Occipital lobe (tissue), 2 donors: ENCODE data around the gene OR13A1. TPM values are rescaled to one million over a fixed set of nuclear protein-coding genes. Genes with fewer than 3 reads are reported as not detected.
"Not testable (repeated sequence)": the region's sequence is repeated elsewhere in the genome, so short reads cannot be mapped to it uniquely, and the experiment has no call there.

Experiments
- DNase-seq: peaks from one replicate; lab custom pipeline; 2025; lab: John Stamatoyannopoulos, UW
- total RNA-seq: library from RNA; depleted of rRNA; stranded (reverse); fragments of >200 nt; gene quantifications from one replicate; pipeline ENCODE4 v1.2.3, GENCODE V29; 2014

OR13A1 gene, protein sequence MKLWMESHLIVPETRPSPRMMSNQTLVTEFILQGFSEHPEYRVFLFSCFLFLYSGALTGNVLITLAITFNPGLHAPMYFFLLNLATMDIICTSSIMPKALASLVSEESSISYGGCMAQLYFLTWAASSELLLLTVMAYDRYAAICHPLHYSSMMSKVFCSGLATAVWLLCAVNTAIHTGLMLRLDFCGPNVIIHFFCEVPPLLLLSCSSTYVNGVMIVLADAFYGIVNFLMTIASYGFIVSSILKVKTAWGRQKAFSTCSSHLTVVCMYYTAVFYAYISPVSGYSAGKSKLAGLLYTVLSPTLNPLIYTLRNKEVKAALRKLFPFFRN
- not detected for total RNA-seq

DNA sequence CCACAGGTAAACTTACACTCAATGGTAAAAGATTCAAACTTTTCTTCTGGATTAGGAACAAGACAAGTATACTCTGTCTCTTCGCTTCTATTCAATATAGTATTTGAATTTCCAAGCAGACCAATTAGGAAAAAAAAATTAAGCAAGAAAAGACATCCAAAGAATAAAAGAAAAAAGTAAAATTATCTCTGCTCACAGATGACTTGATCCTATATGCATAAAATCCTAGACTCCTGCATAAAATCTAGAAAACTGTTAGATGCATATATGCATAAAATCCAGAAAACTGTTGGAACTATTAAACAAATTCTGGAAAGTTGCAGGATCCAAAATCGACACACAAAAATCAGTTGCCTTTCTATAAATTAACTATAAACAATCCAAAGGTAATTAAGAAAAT lies at the start of gene OR13A1:
TSS of gene OR13A1 (minus strand) at position 101 of the 400 bp plus-strand sequence. CDS start 11,186 bp downstream, outside the sequence.
- no peak for DNase-seq

DNA sequence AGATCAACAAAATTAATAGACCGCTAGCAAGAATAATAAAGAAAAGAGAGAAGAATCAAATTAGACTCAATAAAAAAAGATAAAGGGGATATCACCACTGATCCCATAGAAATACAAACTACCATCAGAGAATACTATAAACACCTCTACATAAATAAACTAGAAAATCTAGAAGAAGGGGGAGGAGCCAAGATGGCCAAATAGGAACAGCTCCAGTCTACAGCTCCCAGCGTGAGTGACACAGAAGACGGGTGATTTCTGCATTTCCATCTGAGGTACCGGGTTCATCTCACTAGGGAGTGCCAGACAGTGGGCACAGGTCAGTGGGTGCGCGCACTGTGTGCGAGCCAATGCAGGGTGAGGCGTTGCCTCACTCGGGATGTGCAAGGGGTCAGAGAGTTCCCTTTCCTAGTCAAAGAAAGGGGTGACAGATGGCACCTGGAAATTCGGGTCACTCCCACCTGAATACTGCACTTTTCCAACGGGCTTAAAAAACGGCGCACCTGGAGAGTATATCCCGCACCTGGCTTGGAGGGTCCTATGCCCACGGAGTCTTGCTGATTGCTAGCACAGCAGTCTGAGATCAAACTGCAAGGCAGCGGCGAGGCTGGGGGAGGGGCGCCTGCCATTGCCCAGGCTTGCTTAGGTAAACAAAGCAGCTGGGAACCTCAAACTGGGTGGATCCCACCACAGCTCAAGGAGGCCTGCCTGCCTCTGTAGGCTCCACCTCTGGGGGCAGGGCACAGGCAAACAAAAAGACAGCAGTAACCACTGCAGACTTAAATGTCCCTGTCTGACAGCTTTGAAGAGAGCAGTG lies 46.8 kb upstream of the OR13A1 start:
- not testable (repeated sequence) for DNase-seq

- DNase-seq, result not testable (repeated sequence)
Measured at GRCh38 chr10:45358961-45359360, 43.6 kb upstream of the OR13A1 start.

DNA sequence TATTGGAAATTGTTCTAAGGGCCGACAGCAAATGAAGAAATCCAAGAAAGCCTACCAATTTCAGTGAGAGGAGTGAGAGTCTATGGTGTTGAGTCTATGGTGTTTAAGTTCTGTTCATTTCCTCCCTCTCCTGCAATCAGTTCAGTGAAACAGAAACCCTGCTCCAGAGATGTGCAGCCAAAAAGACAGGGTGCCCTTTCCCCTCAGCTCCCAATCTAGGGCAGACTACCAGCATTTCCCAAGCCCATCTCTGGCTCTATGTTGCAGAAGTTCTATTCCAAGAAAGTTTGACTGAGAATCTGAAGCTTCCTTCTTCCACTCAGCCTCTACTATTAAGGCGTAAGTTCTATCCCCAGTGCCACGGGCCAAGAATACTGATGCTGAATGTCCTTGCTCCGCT lies 40.1 kb upstream of the OR13A1 start:
- DNase-seq, result no peak

GRCh38 chr10:45354261-45354660 lies 38.9 kb upstream of the OR13A1 start:
- DNase-seq, result no peak

GRCh38 chr10:45353186-45353585 lies 37.8 kb upstream of the OR13A1 start:
- no peak for DNase-seq

DNA sequence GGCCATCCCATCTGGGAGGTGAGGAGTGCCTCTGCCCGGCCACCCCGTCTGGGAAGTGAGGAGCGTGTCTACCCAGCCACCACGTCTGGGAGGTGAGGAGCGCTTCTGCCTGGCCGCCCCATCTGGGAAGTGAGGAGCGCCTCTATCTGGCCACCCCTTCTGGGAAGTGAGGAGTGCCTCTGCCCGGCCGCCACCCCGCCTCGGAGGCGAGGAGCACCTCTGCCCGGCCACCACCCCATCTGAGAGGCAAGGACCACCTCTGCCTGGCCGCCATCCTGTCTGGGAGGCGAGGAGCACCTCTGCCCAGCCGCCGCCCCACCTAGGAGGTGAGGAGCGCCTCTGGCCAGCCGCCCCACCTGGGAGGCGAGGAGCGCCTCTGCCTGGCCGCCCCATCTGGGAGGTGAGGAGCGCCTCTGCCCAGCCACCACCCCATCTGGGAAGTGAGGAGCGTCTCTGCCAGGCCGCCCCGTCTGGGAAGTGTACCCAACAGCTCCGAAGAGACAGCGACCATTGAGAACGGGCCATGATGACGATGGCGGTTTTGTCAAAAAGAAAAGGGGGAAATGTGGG lies 32.9 kb upstream of the OR13A1 start:
- not testable (repeated sequence) for DNase-seq

GRCh38 chr10:45347464-45347863 lies 32.1 kb upstream of the OR13A1 start:
- not testable (repeated sequence) for DNase-seq

DNA sequence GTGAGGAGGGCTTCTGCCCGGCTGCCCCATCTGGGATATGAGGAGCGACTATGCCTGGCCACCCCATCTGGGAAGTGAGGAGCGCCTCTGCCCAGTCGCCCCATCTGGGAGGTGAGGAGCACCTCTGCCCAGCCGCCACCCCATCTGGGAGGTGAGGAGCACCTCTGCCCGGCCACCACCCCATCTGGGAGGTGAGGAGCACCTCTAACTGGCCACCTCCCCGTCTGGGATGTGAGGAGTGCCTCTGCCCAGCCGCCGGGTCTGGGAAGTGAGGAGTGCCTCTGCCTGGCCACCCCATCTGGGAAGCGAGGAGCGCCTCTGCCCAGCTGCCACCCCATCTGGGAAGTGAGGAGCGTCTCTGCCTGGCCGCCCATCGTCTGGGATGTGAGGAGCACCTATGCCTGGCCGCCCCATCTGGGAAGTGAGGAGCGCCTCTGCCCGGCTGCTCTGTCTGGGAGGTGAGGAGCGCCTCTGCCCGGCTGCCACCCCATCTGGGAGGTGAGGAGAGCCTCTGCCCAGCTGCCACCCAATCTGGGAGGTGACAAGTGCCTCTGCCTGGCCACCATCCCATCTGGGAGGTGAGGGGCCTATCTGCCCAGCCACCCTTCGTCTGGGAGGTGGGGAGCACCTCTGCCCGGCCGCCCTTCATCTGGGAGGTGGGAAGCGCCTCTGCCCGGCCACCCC lies 31.4 kb upstream of the OR13A1 start:
- DNase-seq, result not testable (repeated sequence)

DNA sequence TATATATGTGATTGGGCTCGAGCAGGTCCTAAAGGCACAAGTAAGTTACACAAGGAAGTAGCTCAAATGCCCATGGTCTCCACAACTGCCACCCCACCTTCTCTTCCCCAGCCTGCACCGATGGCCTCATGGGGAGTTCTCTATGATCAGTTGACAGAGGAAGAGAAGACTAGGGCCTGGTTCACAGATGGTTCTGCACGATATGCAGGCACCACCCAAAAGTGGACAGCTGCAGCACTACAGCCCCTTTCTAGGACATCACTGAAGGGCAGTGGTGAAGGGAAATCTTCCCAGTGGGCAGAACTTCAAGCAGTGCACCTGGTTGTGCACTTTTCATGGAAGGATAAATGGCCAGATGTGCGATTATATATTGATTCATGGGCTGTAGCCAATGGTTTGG lies 25.0 kb upstream of the OR13A1 start:
- DNase-seq, result not testable (repeated sequence)

- no peak for DNase-seq
Measured at GRCh38 chr10:45339894-45340293, 24.5 kb upstream of the OR13A1 start.

- DNase-seq, result not testable (repeated sequence)
Measured at GRCh38 chr10:45331824-45332223, 16.4 kb upstream of the OR13A1 start.

GRCh38 chr10:45326864-45327263 lies 11.5 kb upstream of the OR13A1 start:
- DNase-seq, result not testable (repeated sequence)

GRCh38 chr10:45325116-45325515 lies 9.7 kb upstream of the OR13A1 start:
- no peak for DNase-seq

DNA sequence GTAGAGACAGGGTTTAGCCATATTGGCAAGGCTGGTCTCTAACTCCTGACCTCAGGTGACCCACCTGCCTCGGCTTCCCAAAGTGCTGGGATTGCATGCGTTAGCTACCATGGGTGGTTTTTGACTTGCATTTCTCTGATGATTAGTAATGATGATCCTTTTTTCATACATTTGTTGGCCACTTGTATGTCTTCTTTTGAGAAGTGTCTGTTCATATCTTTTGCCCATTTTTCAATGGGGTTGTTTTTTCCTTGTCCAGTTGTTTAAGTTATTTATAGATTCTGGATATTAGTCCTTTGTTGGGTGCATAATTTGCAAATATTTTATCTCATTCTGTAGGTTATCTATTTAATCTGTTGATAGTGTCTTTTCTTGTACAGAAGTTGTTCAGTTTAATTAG lies 4.3 kb upstream of the OR13A1 start:
- DNase-seq, result no peak

DNA sequence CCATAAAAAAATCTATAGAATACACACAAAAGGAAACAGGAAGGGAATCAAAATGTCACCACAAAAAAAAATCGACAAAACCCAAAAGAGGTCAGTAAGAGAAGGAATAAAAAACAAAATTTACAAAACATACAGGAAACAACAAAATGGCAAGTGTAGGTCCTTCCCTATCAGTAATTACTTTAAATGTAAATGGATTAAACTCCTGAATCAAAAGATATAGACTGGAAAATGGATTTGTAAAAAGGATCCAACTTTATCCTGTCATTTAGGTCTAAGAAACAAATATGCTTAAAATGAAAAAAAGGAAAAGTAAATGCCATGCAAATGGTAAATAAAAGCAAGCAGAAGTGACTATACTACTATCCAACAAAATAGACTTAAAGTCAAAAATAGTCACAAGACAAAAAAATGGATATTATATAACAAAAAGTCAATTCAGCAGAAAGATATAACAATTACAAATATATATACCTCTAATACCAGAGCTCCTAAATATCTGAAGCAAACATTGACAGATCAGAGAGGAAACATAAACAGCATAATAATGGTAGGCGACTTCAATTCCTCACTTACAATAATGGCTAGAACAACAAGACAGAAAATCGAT lies 2.0 kb downstream of the OR13A1 start:
- no peak for DNase-seq

DNA sequence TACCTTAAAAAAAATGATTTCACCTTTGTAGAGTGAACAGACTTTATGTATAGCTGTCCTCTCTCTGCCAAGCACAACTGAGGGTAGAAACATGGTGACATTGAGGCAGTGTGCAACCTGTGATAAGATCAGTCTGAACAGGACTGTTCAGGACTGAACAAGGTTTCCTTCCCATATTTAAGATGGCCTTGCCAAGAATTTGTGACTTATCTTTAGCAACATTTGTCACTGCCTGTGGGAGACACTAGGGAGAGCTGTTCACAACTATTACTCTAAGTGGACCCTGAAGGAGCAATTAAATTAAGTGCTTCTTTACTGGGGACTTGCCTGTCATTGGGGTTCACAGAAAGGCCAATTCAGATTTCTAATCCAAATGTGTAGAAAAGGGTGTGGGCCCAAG lies 6.7 kb downstream of the OR13A1 start:
- no peak for DNase-seq

- DNase-seq, result no peak
Measured at GRCh38 chr10:45302573-45302972, 12.8 kb downstream of the OR13A1 start.

DNA sequence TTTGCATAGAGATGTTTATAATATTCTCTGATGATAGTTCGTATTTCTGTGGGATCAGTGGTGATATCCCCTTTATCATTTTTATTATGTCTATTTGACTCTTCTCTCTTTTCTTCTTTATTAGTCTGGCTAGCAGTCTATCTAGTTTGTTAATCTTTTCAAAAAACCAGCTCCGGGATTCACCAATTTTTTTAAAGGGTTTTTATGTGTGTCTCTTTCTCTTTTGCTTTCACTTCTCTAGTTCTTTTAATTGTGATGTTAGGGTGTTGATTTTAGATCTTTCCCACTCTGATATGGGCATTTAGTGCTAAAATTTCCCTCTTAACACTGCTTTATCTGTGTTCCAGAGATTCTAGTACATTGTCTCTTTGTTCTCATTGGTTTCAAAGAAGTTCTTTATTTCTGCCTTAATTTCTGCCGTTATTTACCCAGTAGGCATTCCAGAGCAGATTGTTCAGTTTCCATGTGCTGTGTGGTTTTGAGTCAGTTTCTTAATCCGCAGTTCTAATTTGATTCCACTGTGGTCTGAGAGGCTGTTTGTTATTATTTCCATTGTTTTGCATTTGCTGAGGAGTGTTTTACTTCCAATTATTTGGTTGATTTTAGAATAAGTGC lies 17.0 kb downstream of the OR13A1 start:
- DNase-seq, result not testable (repeated sequence)

- DNase-seq, result no peak
Measured at GRCh38 chr10:45294681-45295080, 20.7 kb downstream of the OR13A1 start.

DNA sequence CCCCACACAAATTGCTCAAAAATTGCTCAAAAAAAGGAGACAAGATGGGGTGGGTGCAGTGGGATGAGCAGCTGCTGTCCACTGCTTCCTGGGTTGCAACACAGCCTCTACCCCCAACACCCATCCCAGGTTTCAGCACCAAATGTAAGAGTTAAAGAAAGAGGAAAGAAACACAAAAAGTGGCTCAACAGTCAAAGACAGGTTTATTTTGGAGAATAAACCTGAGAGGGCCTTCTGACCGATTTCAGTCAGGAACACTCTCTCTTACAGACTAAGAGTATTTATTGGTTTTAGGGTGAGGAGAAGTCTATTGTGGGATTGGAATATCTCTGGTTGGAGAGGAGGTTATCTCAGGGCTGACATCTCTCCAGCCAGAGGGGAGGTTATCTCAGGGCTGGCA lies 28.4 kb downstream of the OR13A1 start:
- DNase-seq, result no peak
